SHP77 (cell line): ENCODE measurements around the gene TSBP1.
A peak's percentile ranks its signal among the peaks of the same experiment; 100 is the strongest.
"Not testable (repeated sequence)": the region's sequence is repeated elsewhere in the genome, so short reads cannot be mapped to it uniquely, and the experiment has no call there.

Experiments used
- DNase-seq, 2 experiments: peaks; one replicate each; lab custom pipeline; 2025; lab: John Stamatoyannopoulos, UW

The TSBP1 gene

GRCh38 chr6:32288426-32288825 lies 83.3 kb downstream of the TSBP1 start:
- no peak for DNase-seq

GRCh38 chr6:32273801-32274577 lies 97.7 kb downstream of the TSBP1 start:
- DNase-seq = not testable (repeated sequence)

GRCh38 chr6:32271429-32271828 lies 100.3 kb downstream of the TSBP1 start:
- no peak for DNase-seq

GRCh38 chr6:32268459-32268858 lies 103.2 kb downstream of the TSBP1 start:
- not testable (repeated sequence) for DNase-seq

GRCh38 chr6:32267035-32267434 lies 104.7 kb downstream of the TSBP1 start:
- no peak for DNase-seq

- not testable (repeated sequence) for DNase-seq
These were observed 114.4 kb downstream of the TSBP1 start for GRCh38 chr6:32257262-32257661.

- no peak for DNase-seq
These were observed 116.2 kb downstream of the TSBP1 start for GRCh38 chr6:32255199-32256153.

GRCh38 chr6:32254761-32255198 lies 116.9 kb downstream of the TSBP1 start:
- DNase-seq = no peak

GRCh38 chr6:32252331-32253009 lies 119.2 kb downstream of the TSBP1 start:
- no peak for DNase-seq

GRCh38 chr6:32249262-32249661 lies 122.4 kb downstream of the TSBP1 start:
- DNase-seq = no peak

- no peak for DNase-seq
These were observed 124.3 kb downstream of the TSBP1 start for GRCh38 chr6:32247401-32247800.

- DNase-seq = peak; percentile 2 to 49
These were observed 126.7 kb downstream of the TSBP1 start for GRCh38 chr6:32244946-32245398.

- DNase-seq = no peak
These were observed 127.4 kb downstream of the TSBP1 start for GRCh38 chr6:32244270-32244669.
